HEK293T (cell line): ENCODE results near the gene ZCCHC14.

Experiments used
- BHLHE40 ChIP-seq: fragments of 450-650 bp; IDR thresholded peaks from 2 replicates; pipeline ENCODE4 v1.6.1; 2016; ENCODE audit warnings: mild to moderate bottlenecking, moderate library complexity, borderline replicate concordance
- ELF4 ChIP-seq: fragments of 450-650 bp; IDR thresholded peaks from 2 replicates; pipeline ENCODE4 v1.6.1; 2017; ENCODE audit warnings: antibody characterized with exemption
- FOXM1 ChIP-seq: fragments of 450-650 bp; IDR thresholded peaks from 2 replicates; pipeline ENCODE4 v1.6.1; 2017; ENCODE audit warnings: mild to moderate bottlenecking, borderline replicate concordance
- NFRKB ChIP-seq: fragments of 450-650 bp; IDR thresholded peaks from 2 replicates; pipeline ENCODE4 v1.6.1; 2016; ENCODE audit warnings: mild to moderate bottlenecking, moderate library complexity

DNA sequence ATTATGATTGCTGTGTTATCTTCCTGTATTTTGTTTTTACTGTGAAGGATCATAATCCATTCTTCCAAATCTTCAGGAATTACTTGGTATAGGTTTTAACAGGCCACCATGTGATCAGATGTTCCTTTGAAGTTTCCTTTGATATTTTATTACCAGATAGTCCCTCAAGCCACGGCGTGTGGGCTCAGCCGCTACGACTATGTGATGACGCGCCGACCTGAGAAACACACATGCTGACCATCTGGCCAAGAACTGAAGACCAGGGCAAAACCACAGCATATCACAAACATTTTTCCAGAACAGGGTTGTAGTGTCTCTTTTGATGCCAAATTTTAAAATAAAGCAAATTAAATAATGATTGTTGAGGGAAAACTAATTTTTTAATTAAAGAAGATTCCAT lies 47.3 kb downstream of the ZCCHC14 start:
- TF ChIP-seq FOXM1 (no peak), ELF4 (no peak), BHLHE40 (no peak), NFRKB (no peak)
